Measurements from ENCODE around the gene LRRC75B. TPM values are rescaled to one million over a fixed set of nuclear protein-coding genes. Genes with fewer than 3 reads are reported as not detected.

The LRRC75B gene
- total RNA-seq, 1 experiment from 2014 or later: 2.2 TPM

DNA sequence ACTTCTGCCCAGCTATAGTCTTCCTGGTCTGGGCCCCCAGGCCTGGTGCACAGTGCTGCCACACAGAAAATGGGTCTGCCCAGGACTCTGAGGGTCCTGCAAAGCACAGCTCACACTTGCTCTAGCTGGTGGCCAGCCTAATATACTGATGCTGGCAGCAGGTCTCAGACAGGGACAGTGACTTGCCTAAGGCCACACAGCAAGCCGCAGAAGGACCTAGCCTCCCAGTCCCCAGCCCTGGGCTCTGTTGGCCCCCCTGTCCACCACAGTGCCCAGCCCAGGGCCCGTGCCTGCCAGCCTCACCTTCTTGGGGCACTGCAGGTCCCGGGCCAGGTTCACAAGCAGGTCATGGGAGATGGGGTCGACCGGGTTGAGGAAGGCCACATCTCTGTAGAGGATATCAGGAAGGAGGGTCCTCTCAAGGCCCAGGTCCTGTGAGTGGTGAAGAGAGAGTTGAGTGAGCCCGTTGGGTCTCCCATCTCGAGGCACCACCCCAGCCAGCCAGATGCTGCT lies 3.3 kb downstream of the LRRC75B start:
- H3K27ac ChIP-seq: no peak overlapping the region
- no peaks in the 10 kb centered on the region for H3K36me3 ChIP-seq (ENCODE audit: low read depth)
- intact Hi-C loops (cut with micrococcal nuclease; ENCODE audit: unreplicated experiment): no loop called here
- H3K4me3 ChIP-seq: no peak overlapping the region
- no peak overlapping the region for H3K4me2 ChIP-seq
- TF ChIP-seq, protein P1, sequence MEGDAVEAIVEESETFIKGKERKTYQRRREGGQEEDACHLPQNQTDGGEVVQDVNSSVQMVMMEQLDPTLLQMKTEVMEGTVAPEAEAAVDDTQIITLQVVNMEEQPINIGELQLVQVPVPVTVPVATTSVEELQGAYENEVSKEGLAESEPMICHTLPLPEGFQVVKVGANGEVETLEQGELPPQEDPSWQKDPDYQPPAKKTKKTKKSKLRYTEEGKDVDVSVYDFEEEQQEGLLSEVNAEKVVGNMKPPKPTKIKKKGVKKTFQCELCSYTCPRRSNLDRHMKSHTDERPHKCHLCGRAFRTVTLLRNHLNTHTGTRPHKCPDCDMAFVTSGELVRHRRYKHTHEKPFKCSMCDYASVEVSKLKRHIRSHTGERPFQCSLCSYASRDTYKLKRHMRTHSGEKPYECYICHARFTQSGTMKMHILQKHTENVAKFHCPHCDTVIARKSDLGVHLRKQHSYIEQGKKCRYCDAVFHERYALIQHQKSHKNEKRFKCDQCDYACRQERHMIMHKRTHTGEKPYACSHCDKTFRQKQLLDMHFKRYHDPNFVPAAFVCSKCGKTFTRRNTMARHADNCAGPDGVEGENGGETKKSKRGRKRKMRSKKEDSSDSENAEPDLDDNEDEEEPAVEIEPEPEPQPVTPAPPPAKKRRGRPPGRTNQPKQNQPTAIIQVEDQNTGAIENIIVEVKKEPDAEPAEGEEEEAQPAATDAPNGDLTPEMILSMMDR (conservative IDR thresholded peaks at IDR 0.05): no peak
- no peak for TF ChIP-seq EZH2 (IDR thresholded peaks at IDR 0.05; ENCODE audit: low read depth)
- no peaks in the 10 kb centered on the region for H3K79me2 ChIP-seq (ENCODE audit: low read depth)
- H4K20me1 ChIP-seq (ENCODE audit: insufficient read depth): no peaks in the 10 kb centered on the region
- no peak for DNase-seq
- no peaks in the 10 kb centered on the region for H3K9me3 ChIP-seq (ENCODE audit: insufficient read depth, low read depth)
- no TSS peak for BruUV-seq (replicated peaks)
- ChIA-PET CTCF (no interaction called here), POLR2A (ENCODE audit: unreplicated experiment) (interaction anchor here (0.6 kb wide), 1 partner anchor 13 kb away, joined by 5 read pairs; no protein-coding TSS in a partner anchor)
- H2AFZ ChIP-seq: no peak overlapping the region
- H3F3A ChIP-seq (ENCODE audit: insufficient read depth, low read depth): 0 out of 2 replicates have a peak, but pooled peaks cover 3% of the 10 kb centered on the region
- peaks cover 13% of the 10 kb centered on the region for H3K4me1 ChIP-seq (replicated peaks; ENCODE audit: insufficient read depth)
- H3K27me3 ChIP-seq (ENCODE audit: insufficient read depth, low read depth): no peaks in the 10 kb centered on the region
- H3K9me2 ChIP-seq (ENCODE audit: insufficient read depth): no peaks in the 10 kb centered on the region

DNA sequence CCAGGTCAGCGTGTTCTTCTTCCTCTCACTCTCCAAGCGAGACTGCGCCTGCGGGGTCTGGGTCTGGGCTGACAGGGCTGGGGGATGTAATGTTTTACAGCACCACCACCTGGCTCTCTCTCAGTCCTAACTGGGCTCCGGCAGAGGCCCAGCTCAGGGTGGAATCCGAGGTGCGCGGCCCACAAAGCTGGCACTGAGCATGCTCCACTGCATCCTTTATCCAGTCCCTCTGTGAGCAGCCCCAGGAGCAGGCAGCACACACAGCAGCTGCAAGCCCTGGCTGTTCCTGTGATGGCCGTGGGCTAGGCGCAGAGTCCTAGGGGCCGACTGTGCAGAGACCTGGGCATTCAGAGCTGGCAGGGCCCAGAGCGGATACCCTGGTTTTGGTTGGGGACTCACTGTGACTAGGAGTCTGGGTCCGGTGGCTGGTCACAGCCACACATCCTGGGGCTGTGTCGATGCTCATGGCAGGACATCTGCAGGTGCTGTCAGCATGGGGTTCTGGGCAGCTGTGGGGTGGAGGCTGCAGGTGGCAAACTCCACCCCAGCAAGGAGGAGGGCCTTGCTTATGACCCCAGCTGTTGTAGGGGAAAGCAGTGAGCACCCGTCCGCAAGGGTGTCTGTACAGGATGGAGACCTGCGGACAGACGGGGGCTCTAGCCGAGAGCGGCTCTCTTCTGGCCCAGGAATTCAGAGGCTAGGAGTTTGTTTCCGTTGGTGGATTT lies 4.0 kb downstream of the LRRC75B start:
- no TSS peak for BruUV-seq (replicated peaks)
- H3K4me2 ChIP-seq: no peak overlapping the region; the same call in 1 of the 2 replicates

GRCh38 chr22:24588381-24588756 lies 4.5 kb downstream of the LRRC75B start:
- H3K27me3 ChIP-seq (ENCODE audit: insufficient read depth, low read depth): no peaks in the 10 kb centered on the region
- peak; percentile 43 to 45 for DNase-seq
- ChIA-PET POLR2A (ENCODE audit: unreplicated experiment) (interaction anchor here (0.6 kb wide), 1 partner anchor 865 kb away, joined by 6 read pairs; no protein-coding TSS in a partner anchor), CTCF (no interaction called here)
- intact Hi-C loops (cut with micrococcal nuclease; ENCODE audit: unreplicated experiment): no loop called here
- no TSS peak for BruUV-seq (replicated peaks)
- no peak overlapping the region for H2AFZ ChIP-seq
- no peaks in the 10 kb centered on the region for H3K36me3 ChIP-seq (ENCODE audit: low read depth)
- H4K20me1 ChIP-seq (ENCODE audit: insufficient read depth): no peaks in the 10 kb centered on the region
- no peak overlapping the region for H3K4me3 ChIP-seq
- TF ChIP-seq, protein P1 (conservative IDR thresholded peaks at IDR 0.05): no peak
- no peak for TF ChIP-seq EZH2 (IDR thresholded peaks at IDR 0.05; ENCODE audit: low read depth)
- no peaks in the 10 kb centered on the region for H3K9me2 ChIP-seq (ENCODE audit: insufficient read depth)
- H3F3A ChIP-seq (ENCODE audit: insufficient read depth, low read depth): 0 out of 2 replicates have a peak, but pooled peaks cover 2% of the 10 kb centered on the region
- H3K79me2 ChIP-seq (ENCODE audit: low read depth): no peaks in the 10 kb centered on the region
- no peak overlapping the region; the same call in 1 of the 2 replicates for H3K4me2 ChIP-seq
- no peak overlapping the region for H3K27ac ChIP-seq
- H3K4me1 ChIP-seq (replicated peaks; ENCODE audit: insufficient read depth): peaks cover 13% of the 10 kb centered on the region
- no peaks in the 10 kb centered on the region for H3K9me3 ChIP-seq (ENCODE audit: insufficient read depth, low read depth)

More for the DNA sequence above, 4.0 kb downstream of the LRRC75B start:
- intact Hi-C loops (cut with micrococcal nuclease; ENCODE audit: unreplicated experiment): no loop called here
- H2AFZ ChIP-seq: no peak overlapping the region
- H3K27ac ChIP-seq: no peak overlapping the region
- POLR2A ChIA-PET (ENCODE audit: unreplicated experiment): interaction anchor here (0.6 kb wide), 1 partner anchor 866 kb away, joined by 6 read pairs; no protein-coding TSS in a partner anchor
- no peaks in the 10 kb centered on the region for H3K79me2 ChIP-seq (ENCODE audit: low read depth)
- H4K20me1 ChIP-seq (ENCODE audit: insufficient read depth): no peaks in the 10 kb centered on the region
- CTCF ChIA-PET: no interaction called here
- no peaks in the 10 kb centered on the region for H3K9me2 ChIP-seq (ENCODE audit: insufficient read depth)
- no peak overlapping the region for H3K4me3 ChIP-seq
- H3K4me1 ChIP-seq (replicated peaks; ENCODE audit: insufficient read depth): peaks cover 13% of the 10 kb centered on the region
- 0 out of 2 replicates have a peak, but pooled peaks cover 3% of the 10 kb centered on the region for H3F3A ChIP-seq (ENCODE audit: insufficient read depth, low read depth)
- no peaks in the 10 kb centered on the region for H3K27me3 ChIP-seq (ENCODE audit: insufficient read depth, low read depth)
- no peak for TF ChIP-seq EZH2 (IDR thresholded peaks at IDR 0.05; ENCODE audit: low read depth)
- TF ChIP-seq, protein P1 (conservative IDR thresholded peaks at IDR 0.05): no peak
- H3K9me3 ChIP-seq (ENCODE audit: insufficient read depth, low read depth): no peaks in the 10 kb centered on the region
- DNase-seq: no peak
- H3K36me3 ChIP-seq (ENCODE audit: low read depth): no peaks in the 10 kb centered on the region
